Activated T-cell treated with anti-CD3 and anti-CD28 coated beads for 4 hours (primary cell): ENCODE data around the gene PLA2G2F.

ENCODE experiments used
- DNase-seq: peaks from one replicate; pipeline ENCODE4 v3.0.0-alpha.2; 2020

Gene PLA2G2F

DNA sequence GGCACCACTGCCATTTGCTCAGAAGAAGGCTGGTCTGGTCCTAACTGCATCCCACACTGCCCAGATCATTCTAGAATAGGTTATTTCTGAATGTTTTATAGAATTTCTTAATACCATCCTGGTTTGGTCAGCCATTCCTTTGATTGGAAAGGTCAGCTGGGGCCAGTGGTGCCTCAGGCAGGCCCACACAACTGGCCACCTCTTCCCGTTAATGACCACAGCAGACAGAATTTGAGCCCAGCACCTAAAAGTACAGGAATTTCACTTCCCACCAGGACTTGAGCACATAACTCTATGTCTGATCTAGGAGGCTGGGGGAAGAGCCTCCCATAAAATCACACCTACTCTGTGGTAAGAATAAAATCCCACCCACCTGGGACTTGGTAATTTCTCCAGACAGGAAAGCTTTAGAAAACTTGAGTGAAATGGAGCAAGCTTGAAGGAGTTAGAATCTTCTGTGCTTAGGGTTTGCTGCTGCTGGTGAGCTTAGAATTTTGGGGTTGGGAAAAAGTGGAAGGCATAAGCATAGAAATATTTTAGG, 53.8 kb downstream of the PLA2G2F start:
- no peak for DNase-seq

DNA sequence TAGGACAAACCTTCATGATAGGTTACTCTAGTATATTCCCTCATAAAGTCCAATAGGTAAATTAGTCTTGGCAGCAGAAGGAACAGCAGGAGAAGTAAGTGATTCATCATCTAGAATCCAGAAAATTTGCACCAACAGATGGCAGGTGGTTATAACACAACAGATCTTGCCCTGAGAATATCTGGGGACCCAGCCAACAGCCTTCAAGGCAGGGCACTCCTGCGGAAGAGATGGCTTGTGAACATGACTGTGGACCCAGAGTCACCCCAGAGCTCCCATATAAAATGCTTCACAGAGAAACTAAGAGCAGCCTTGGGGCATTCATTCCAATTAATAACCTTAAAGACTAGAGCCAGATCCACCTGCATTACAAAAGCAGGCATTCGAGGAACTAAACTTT, 55.1 kb downstream of the PLA2G2F start:
- DNase-seq: no peak

DNA sequence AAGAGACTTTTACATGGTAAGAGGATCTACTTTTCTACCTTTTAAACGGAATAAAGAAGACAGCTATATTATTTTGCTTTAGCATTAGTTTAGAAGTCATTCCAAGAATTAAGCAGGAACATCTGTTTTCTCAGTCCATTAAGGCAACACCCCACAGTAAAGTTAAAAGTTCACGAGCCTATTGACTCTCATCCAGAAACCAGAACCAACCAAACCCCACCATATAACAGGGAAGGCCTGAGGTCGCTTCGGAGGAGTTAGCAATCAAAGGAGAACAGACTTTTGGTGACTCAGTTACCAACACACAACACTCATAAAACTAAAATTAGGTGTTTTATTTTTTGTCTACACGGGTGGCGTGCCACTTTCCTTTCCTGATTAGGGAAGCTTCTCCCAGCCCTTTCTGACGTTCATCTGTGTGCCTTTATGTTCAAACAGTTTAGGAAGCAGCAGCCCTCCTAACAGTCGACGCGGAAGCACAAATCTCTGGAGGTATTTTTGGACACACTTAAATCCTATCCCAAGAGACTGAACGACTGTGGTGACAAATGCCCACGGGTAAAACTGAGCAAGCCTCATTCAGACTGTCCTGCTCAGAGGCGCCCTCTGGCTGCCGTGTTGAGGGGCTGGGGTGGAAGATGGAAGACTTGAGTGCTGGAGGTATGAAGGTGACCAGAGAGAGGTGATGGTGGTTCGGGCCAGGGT, 55.8 kb downstream of the PLA2G2F start:
- DNase-seq: peak; percentile 71

DNA sequence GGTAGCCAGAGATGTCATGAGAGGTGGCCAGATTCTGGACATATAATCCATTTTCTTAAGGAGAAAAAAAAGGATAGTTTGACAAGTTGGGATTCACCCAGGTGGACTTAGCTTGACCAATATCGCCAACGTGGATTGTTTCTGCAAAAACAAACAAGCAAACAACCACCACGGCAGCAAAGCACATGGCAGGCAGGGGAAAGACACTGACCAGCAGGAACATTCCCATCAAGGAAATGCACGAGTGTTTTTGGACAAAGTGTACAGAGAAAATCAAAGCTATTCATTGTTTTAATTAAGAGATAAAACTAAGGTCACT, 56.3 kb downstream of the PLA2G2F start:
- DNase-seq: no peak

DNA sequence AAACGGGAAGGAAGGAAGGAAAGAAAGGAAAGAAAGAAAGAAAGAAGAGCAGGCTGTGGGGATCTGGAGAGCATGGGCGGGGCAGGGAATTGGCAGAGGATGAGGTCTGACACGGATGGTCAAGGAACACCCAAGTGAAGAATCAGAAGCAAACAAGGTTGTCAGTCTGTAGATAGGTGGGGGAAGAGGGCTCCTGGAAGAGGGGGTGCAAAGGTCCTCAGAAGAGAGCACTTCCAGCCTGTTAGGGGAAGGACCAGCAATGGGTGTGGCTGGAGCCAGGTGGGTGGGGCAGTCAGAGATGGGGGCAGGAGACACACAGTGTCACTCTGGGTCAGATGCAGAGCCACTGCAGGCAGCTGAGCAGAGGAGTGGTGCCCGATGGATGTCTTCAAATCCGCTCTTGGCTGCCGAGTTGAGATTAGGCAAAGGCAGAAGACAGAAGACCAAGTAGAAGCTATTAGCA, 58.2 kb downstream of the PLA2G2F start:
- no peak for DNase-seq

DNA sequence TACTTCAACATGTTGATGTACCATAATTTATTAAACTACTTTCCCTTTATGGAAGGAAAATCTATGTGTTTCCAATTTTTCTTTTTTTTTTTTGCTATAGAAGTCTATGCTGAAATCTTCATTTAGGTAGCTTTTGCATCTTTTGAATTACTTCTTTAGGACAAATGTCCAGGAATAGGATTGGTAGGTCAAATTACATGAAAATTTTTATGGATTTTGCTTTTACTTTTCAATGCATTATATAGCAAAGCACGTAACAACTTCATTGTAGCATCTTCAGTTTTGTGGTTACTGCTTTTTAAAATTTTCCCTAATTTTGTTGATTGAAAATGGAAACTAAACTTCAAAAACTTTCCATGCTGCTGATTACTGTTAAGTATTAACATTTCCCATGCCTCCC, 59.2 kb downstream of the PLA2G2F start:
- DNase-seq: no peak

DNA sequence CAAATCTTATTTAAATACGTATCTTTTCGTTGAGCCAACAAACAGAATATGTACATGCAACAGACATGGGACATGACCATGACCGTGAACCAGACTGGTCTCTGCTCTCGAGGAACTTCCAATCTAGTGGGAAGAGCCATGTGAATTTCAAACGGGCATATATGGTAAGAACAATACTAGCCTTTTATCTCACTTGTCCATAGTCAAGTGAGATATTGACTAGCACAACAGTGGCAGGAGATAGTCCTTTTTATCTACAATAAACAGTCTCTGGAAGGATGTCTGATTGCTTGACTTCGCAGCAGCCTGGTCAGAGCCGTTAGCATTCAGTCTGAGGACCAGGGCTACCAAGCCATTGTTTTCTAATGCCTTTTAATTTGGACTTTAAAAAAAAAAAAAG, 59.8 kb downstream of the PLA2G2F start:
- DNase-seq: no peak

DNA sequence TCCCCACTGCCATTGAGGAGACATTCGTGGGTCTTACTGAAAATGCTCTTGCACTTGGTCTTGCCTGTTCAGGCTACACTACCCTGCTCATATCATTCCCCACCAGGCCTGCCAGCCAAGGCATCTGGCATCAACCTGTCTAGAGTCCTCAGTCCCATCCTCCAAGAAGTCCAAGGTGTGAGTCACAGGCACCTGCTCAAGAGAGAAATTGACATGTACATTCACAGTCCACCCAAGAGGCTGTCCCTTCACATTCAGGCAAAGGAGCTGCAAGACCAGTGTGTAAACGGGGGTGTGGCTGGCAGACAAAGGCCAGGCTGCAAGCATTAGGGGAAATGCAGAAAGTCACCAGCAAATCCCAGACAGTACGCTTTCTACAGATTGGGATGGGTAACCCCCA, 60.3 kb downstream of the PLA2G2F start:
- DNase-seq: no peak

DNA sequence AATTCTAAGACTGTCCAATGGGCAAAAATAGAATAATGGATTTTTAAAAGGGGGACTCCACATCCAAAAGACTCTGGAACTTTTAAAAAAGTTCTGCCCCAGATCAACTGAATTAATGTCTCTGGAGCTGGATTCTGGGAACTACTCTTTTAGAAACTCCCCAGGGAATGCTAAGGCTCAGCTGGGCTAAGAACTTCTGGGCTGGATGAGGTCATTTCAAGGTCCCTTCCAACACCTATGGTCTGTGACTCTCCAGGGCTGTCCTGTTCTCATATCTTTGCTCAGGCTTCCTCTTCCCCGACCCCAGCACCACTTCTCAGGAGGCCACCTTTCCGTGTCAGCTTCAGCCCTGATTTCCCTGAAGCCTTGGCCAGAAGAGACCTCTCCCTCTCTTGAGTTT, 60.7 kb downstream of the PLA2G2F start:
- no peak for DNase-seq
